Omental fat pad (tissue), 4 donors: Measurements from ENCODE around the gene MYBPC2. TPM values are rescaled to one million over a fixed set of nuclear protein-coding genes. Genes with fewer than 3 reads are reported as not detected.

Experiments
- ATAC-seq: fragments of 150-250 bp; one replicate; pipeline ENCODE4 v1.9.1; 2016; ENCODE audit warnings: mild to moderate bottlenecking, moderate library complexity; ENCODE audit not compliant: low FRiP score
- DNase-seq: peaks from one replicate; pipeline ENCODE4 v3.0.0-alpha.2; 2019; ENCODE audit warnings: low spot score
- total RNA-seq, 4 donors: library from RNA; depleted of rRNA; stranded (reverse); fragments of >200 nt; gene quantifications; one replicate each; pipeline ENCODE4 v1.1.0, GENCODE V29; 2016
- TF ChIP-seq, protein P1 (sequence below), 3 donors: fragments of 450-650 bp; IDR thresholded peaks; one replicate each; pipeline ENCODE4 v1.5.1; 2016 to 2017; ENCODE audit warnings: antibody characterized with exemption in 3 of 3, mild to moderate bottlenecking in 3 of 3, moderate library complexity in 2 of 3

Gene MYBPC2
- total RNA-seq, 4 donors from 2014 or later: 0.09 to 0.12 TPM; not detected in 2

- no peak for ATAC-seq
- TF ChIP-seq, protein P1, sequence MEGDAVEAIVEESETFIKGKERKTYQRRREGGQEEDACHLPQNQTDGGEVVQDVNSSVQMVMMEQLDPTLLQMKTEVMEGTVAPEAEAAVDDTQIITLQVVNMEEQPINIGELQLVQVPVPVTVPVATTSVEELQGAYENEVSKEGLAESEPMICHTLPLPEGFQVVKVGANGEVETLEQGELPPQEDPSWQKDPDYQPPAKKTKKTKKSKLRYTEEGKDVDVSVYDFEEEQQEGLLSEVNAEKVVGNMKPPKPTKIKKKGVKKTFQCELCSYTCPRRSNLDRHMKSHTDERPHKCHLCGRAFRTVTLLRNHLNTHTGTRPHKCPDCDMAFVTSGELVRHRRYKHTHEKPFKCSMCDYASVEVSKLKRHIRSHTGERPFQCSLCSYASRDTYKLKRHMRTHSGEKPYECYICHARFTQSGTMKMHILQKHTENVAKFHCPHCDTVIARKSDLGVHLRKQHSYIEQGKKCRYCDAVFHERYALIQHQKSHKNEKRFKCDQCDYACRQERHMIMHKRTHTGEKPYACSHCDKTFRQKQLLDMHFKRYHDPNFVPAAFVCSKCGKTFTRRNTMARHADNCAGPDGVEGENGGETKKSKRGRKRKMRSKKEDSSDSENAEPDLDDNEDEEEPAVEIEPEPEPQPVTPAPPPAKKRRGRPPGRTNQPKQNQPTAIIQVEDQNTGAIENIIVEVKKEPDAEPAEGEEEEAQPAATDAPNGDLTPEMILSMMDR (IDR thresholded peaks at IDR 0.05): no peak
- no peak for DNase-seq
Observed at GRCh38 chr19:50412419-50412818, 20.3 kb upstream of the MYBPC2 start.

GRCh38 chr19:50413096-50413495 is 19.6 kb upstream of the MYBPC2 start:
- ATAC-seq (no peak), DNase-seq (no peak)
- TF ChIP-seq, protein P1 (IDR thresholded peaks at IDR 0.05): no peak

DNA sequence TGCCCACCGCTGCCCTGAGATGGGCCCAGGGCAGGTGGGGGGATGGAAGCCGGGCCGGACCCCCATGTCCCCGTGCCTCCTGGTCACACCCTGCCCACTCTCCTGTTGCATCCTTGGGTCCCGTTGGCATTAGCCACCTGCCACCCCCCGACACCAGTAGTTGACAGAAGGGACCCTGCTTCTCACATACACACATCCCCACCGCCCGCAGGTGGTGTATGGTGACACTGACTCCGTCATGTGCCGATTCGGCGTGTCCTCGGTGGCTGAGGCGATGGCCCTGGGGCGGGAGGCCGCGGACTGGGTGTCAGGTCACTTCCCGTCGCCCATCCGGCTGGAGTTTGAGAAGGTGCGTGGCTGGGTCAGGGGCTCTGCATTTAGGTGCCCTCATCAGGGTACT is 19.2 kb upstream of the MYBPC2 start:
- DNase-seq (no peak), ATAC-seq (no peak)
- TF ChIP-seq, protein P1 (IDR thresholded peaks at IDR 0.05): no peak

DNA sequence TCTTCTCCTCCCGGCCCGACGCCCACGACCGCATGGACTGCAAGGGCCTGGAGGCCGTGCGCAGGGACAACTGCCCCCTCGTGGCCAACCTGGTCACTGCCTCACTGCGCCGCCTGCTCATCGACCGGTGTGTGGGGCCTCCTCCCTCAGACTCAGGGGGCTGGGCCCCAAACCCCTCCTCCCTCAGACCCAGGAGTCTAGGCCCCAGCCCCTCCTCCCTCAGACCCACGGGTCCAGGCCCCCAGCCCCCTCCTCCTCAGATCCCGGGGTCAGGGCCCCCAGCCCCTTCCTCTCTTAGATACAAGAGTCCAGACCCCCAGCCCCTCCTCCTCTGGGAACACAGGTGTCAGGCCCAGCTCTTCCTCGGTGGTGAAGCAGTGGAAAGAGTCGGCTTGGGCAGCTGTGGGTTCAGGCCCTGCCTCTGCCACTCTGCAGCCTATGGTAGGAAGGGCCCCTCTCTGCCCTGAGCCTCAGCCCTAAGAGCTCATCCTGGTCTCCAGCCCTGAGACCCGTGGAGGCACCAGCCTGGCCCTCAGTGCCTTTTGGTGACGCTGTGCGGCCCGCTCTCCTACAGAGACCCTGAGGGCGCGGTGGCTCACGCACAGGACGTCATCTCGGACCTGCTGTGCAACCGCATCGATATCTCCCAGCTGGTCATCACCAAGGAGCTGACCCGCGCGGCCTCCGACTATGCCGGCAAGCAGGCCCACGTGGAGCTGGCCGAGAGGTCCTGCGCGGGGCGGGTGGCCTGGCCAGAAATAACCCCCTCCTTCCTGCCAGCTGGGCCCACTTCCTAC is 17.6 kb upstream of the MYBPC2 start:
- ATAC-seq: peak; percentile 82
- peak; percentile 72 for DNase-seq
- TF ChIP-seq, protein P1 (IDR thresholded peaks at IDR 0.05): peak in 1 of 3 donors; percentile 69

- DNase-seq (no peak), ATAC-seq (no peak)
- TF ChIP-seq, protein P1 (IDR thresholded peaks at IDR 0.05): no peak
Observed at GRCh38 chr19:50415661-50416033, 17.0 kb upstream of the MYBPC2 start.

DNA sequence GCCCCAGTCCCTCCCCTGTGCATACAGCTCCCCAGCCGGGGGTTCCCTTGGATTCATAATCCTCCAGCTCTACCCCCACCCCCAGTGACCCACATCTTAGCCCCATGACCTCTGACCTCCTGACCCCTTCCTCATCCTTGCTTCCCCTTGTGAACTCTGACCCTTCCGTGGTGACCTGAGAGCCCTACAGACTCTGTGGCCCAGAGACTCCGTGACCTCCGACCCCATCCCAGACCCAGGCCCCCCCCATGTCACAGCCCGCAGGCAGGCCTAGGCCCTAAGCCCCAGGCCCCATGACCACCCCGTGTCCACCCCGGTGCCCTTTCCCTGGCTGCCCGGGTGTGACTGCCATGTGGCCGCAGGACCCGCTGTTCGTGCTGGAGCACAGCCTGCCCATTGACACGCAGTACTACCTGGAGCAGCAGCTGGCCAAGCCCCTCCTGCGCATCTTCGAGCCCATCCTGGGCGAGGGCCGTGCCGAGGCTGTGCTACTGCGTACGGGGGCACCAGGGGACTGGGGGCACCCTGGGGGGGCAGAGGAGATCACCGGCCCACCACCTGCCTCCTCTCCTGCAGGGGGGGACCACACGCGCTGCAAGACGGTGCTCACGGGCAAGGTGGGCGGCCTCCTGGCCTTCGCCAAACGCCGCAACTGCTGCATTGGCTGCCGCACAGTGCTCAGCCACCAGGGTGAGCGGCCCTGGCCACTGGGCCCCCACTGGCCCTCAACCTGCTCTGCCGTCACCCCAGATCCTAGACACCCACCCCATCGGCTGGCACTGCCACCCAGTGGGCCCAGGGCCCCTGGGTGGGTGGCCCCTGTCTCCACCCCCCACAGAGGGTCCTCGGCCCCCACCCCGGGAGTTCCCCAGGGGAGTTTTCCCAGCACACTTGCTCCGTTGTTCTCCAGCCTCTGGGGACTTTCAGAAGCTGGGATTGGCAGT is 16.4 kb upstream of the MYBPC2 start:
- TF ChIP-seq, protein P1 (IDR thresholded peaks at IDR 0.05): no peak
- ATAC-seq (no peak), DNase-seq (no peak)
